ENCODE results near the gene SMNDC1. TPM values are rescaled to one million over a fixed set of nuclear protein-coding genes. Genes with fewer than 3 reads are reported as not detected.

SMNDC1 gene
- total RNA-seq, 1 experiment from 2014 or later: 5.1 TPM

- Histone ChIP-seq H3K36me3 (no peaks in the 10 kb centered on the region), H3K27me3 (no peaks in the 10 kb centered on the region), H3K9me3 (no peaks in the 10 kb centered on the region), H3K4me3 (no peak overlapping the region)
- DNase-seq: no peak
These were observed 60.2 kb downstream of the SMNDC1 start for GRCh38 chr10:110244550-110244949.

GRCh38 chr10:110242511-110242910 lies 62.2 kb downstream of the SMNDC1 start:
- Histone ChIP-seq H3K4me3 (no peak overlapping the region), H3K27me3 (no peaks in the 10 kb centered on the region), H3K36me3 (no peaks in the 10 kb centered on the region), H3K9me3 (no peaks in the 10 kb centered on the region)
- no peak for DNase-seq

- no peaks in the 10 kb centered on the region for H3K27me3 ChIP-seq
These were observed 62.9 kb downstream of the SMNDC1 start for GRCh38 chr10:110241841-110242240.

GRCh38 chr10:110241407-110241806 lies 63.3 kb downstream of the SMNDC1 start:
- Histone ChIP-seq H3K36me3 (no peaks in the 10 kb centered on the region), H3K27me3 (no peaks in the 10 kb centered on the region), H3K9me3 (no peaks in the 10 kb centered on the region), H3K4me3 (no peak overlapping the region)
- DNase-seq: no peak

More at GRCh38 chr10:110241841-110242240, 62.9 kb downstream of the SMNDC1 start:
- H3K4me3 ChIP-seq: no peak overlapping the region
- no peaks in the 10 kb centered on the region for H3K36me3 ChIP-seq
- DNase-seq: no peak
- no peaks in the 10 kb centered on the region for H3K9me3 ChIP-seq

Other genes starting within 250 kb of the SMNDC1 start
- gene MXI1, start 97.3 kb downstream of the SMNDC1 start, total RNA-seq (2014; rRNA removed; shearing (Covaris generic); ENCODE audit: low replicate concordance): 13.0 and 15.7 TPM in 2 replicates
- 0.59 TPM in 1 of 2 replicates, not detected in the other for gene DUSP5, start 193.0 kb upstream of the SMNDC1 start, total RNA-seq (2014; rRNA removed; shearing (Covaris generic); ENCODE audit: low replicate concordance)

All from MG63 (cell line).